Measurements from ENCODE around the gene KLF11. TPM values are rescaled to one million over a fixed set of nuclear protein-coding genes. Genes with fewer than 3 reads are reported as not detected.

Gene KLF11
- total RNA-seq, 4 donors from 2014 or later = 42.5 to 86.1 (median 61.2) TPM

DNA sequence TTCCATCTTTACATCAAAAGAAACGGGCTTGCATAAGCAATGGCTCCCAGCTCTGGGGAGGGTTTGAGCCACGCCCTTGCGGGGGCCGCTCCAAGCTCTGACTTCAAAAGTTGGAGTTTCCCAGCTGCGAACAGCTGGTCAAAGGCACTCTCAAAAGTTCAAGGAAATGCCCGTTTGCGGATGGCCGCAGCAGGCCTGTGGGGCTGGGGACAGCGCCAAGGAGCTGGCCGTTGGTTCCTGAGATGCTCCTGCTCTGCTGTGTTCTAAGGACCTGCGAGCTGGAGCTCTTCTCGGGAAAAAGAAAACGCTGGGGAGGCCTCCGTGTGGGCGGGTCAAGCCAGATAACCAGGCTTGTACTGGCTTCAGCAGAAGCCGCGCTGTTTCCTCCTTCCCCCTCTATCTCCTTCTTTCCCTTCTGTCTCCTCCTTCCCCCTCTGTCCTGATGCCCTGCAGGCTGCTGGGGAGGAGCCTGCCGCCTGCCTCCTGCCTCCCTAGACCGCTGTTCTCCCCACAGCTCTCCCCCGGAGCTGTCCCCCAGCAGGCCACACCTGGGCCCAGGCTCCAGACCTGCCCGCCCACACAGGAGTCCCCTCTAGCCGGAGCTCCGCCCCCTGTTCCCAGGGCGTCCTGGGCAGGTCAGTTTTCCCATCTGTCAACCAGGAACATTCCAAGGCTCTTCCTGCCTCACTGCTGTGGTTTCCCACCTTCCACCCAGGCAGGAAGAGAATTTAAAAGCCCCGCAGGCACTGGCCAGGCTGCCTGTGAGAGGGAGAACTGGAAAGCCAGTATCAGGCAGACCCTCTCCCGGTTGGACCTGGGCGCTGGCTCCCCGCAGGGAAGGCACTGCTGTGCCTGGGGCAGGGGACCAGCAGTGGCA, 14.1 kb downstream of the KLF11 start:
- TF ChIP-seq POLR2A (IDR thresholded peaks at IDR 0.05) = no peak
- TF ChIP-seq, protein P1, sequence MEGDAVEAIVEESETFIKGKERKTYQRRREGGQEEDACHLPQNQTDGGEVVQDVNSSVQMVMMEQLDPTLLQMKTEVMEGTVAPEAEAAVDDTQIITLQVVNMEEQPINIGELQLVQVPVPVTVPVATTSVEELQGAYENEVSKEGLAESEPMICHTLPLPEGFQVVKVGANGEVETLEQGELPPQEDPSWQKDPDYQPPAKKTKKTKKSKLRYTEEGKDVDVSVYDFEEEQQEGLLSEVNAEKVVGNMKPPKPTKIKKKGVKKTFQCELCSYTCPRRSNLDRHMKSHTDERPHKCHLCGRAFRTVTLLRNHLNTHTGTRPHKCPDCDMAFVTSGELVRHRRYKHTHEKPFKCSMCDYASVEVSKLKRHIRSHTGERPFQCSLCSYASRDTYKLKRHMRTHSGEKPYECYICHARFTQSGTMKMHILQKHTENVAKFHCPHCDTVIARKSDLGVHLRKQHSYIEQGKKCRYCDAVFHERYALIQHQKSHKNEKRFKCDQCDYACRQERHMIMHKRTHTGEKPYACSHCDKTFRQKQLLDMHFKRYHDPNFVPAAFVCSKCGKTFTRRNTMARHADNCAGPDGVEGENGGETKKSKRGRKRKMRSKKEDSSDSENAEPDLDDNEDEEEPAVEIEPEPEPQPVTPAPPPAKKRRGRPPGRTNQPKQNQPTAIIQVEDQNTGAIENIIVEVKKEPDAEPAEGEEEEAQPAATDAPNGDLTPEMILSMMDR (IDR thresholded peaks at IDR 0.05) = no peak
- 24 to 30% methylated on average over 28 of the region's 28 CpGs for WGBS, 2 donors
- no peak for DNase-seq (ENCODE audit: low spot score in 2 of 2)
- no peak overlapping the region for H3K4me3 ChIP-seq (ENCODE audit: low read depth, poor library complexity, severe bottlenecking)
- intact Hi-C loops (cut with DNase I; ENCODE audit: low total_unique reads) = no loop called here

- TF ChIP-seq, protein P1 (IDR thresholded peaks at IDR 0.05) = no peak
- TF ChIP-seq POLR2A (IDR thresholded peaks at IDR 0.05) = no peak
- intact Hi-C loops (cut with DNase I; ENCODE audit: low total_unique reads) = no loop called here
- 94 to 96% methylated on average over 38 to 39 of the region's 39 CpGs for WGBS, 2 donors
- no peak overlapping the region for H3K4me3 ChIP-seq (ENCODE audit: low read depth, poor library complexity, severe bottlenecking)
- DNase-seq (ENCODE audit: low spot score in 2 of 2) = no peak
Measured at GRCh38 chr2:10058251-10059015, 15.1 kb downstream of the KLF11 start.

- DNase-seq (ENCODE audit: low spot score in 2 of 2) = no peak
- WGBS, 2 donors = 94% methylated on average over 17 of the region's 17 CpGs
- intact Hi-C loops (cut with DNase I; ENCODE audit: low total_unique reads) = no loop called here
- no peak overlapping the region for H3K4me3 ChIP-seq (ENCODE audit: low read depth, poor library complexity, severe bottlenecking)
- TF ChIP-seq, protein P1 (IDR thresholded peaks at IDR 0.05) = no peak
- no peak for TF ChIP-seq POLR2A (IDR thresholded peaks at IDR 0.05)
Measured at GRCh38 chr2:10059016-10059351, 15.6 kb downstream of the KLF11 start.

- no peak overlapping the region for H3K4me3 ChIP-seq (ENCODE audit: low read depth, poor library complexity, severe bottlenecking)
- TF ChIP-seq, protein P1 (IDR thresholded peaks at IDR 0.05) = no peak
- TF ChIP-seq POLR2A (IDR thresholded peaks at IDR 0.05) = no peak
- 92 to 94% methylated on average over 19 of the region's 20 CpGs for WGBS, 2 donors
- DNase-seq (ENCODE audit: low spot score in 2 of 2) = no peak
- intact Hi-C loops (cut with DNase I; ENCODE audit: low total_unique reads) = no loop called here
Measured at GRCh38 chr2:10059552-10060335, 16.4 kb downstream of the KLF11 start.

DNA sequence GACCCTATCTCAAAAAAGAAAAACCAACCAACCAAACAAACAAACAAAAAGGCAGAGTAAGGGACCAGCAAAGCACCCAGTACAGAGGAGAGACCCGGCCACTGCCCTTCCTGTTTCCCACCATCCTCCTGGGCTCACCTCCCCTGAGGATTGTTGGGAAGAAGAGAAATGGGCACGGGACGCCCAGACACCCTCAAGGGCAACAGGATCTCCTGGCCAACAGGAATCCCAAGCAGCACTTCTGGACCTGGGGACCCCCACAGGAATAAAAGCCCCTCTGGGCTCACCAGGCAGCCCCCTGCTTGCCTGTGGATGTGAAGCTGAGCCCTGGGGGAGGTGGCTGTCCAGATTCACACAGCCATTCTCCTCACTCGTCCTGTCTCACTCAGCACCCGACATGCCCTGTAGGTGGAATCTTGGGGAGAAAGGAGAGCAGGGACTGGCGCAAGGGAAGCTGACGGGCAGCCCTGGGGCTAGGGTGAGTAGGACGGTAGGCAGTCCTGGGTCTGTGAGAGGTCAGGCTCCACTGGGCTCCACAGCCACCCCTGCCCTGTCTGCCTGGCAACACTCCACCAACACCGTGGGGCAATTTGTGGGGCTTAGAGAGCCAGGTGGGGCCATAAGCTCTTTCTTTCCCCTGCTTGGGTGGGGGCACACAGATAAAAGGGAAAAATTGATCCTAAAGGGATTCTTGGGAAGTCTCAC, 18.0 kb downstream of the KLF11 start:
- no peak overlapping the region for H3K4me3 ChIP-seq (ENCODE audit: low read depth, poor library complexity, severe bottlenecking)
- 83 to 85% methylated on average over 9 of the region's 9 CpGs for WGBS, 2 donors
- DNase-seq (ENCODE audit: low spot score in 2 of 2) = no peak
- TF ChIP-seq, protein P1 (IDR thresholded peaks at IDR 0.05) = no peak
- TF ChIP-seq POLR2A (IDR thresholded peaks at IDR 0.05) = no peak
- intact Hi-C loops (cut with DNase I; ENCODE audit: low total_unique reads) = no loop called here

Measured in lower leg skin (tissue), 4 donors.